Measurements from ENCODE around the gene PNPLA6.

DNA sequence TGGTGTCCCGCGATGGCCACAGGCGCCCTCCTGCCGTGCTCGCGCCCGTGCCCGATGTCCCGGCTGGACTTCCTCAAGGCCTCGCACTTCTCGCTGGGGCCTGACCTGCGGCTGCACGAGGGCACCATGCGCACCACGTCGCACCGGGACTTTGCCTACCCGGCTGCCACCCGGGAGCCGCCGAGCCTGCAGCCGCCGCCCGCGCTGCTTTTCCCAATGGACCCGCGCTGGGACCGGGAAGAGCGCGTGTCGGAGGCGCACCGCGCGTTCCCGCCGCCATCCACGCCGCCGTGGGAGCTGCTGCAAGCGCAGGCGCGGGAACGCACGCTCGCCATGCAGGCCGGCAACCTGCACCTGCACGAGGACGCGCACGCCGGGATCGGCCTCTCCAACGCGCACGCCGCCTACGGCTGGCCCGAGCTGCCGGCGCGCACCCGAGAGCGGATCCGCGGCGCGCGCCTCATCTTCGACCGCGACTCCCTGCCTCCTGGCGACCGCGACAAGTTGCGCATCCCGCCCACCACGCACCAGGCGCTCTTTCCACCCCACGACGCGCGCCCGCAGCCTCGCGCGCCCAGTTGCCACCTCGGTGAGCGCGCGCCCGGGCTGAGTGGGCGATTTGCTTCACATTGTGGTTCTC lies 34.6 kb upstream of the PNPLA6 start:
- TF ChIP-seq MYC (CRISPR knock-in tag; IDR thresholded peaks at IDR 0.05; ENCODE audit: borderline replicate concordance) (peak; percentile 77), CTCF (CRISPR knock-in tag; IDR thresholded peaks at IDR 0.05) (peak; percentile 27; the same call in 1 of the 2 replicates), SSRP1 (CRISPR knock-in tag; IDR thresholded peaks at IDR 0.05) (no peak), EZH2 (conservative IDR thresholded peaks at IDR 0.05; ENCODE audit: low read depth, low read length) (no peak), NFE2L1 (CRISPR knock-in tag; IDR thresholded peaks at IDR 0.05; ENCODE audit: borderline replicate concordance) (no peak), MLX (CRISPR knock-in tag; IDR thresholded peaks at IDR 0.05) (0 out of 2 replicates have a peak, but pooled peaks have one; percentile 16), GATAD2A (CRISPR knock-in tag; IDR thresholded peaks at IDR 0.05) (no peak), HES4 (CRISPR knock-in tag; IDR thresholded peaks at IDR 0.05; ENCODE audit: borderline replicate concordance) (peak; percentile 78; the same call in 1 of the 2 replicates)
- TF ChIP-seq, protein P1, sequence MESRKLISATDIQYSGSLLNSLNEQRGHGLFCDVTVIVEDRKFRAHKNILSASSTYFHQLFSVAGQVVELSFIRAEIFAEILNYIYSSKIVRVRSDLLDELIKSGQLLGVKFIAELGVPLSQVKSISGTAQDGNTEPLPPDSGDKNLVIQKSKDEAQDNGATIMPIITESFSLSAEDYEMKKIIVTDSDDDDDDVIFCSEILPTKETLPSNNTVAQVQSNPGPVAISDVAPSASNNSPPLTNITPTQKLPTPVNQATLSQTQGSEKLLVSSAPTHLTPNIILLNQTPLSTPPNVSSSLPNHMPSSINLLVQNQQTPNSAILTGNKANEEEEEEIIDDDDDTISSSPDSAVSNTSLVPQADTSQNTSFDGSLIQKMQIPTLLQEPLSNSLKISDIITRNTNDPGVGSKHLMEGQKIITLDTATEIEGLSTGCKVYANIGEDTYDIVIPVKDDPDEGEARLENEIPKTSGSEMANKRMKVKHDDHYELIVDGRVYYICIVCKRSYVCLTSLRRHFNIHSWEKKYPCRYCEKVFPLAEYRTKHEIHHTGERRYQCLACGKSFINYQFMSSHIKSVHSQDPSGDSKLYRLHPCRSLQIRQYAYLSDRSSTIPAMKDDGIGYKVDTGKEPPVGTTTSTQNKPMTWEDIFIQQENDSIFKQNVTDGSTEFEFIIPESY (CRISPR knock-in tag; IDR thresholded peaks at IDR 0.05), result peak; percentile 81

Measured in HepG2 (cell line).